H9 (cell line): ENCODE measurements around the gene CLSTN3. TPM values are rescaled to one million over a fixed set of nuclear protein-coding genes. Genes with fewer than 3 reads are reported as not detected.

Experiments used
- DNase-seq: peaks from one replicate; pipeline ENCODE4 v3.0.0-alpha.2; 2017
- H2AFZ ChIP-seq: one replicate; pipeline ENCODE4 v1.6.1; 2013; ENCODE audit warnings: mild to moderate bottlenecking, low read length, control low read depth, moderate library complexity
- H2AK5ac ChIP-seq: 2 replicates; pipeline ENCODE4 v1.6.1; 2013; ENCODE audit warnings: low read length, control low read depth, mixed read lengths; ENCODE audit not compliant: insufficient read length
- H2BK120ac ChIP-seq: one replicate; pipeline ENCODE4 v1.6.1; 2013; ENCODE audit warnings: low read depth, mild to moderate bottlenecking, low read length, control low read depth, inconsistent platforms; ENCODE audit not compliant: poor library complexity, severe bottlenecking
- H2BK12ac ChIP-seq: 2 replicates; pipeline ENCODE4 v1.6.1; 2013; ENCODE audit warnings: low read length, control low read depth, mixed read lengths, low read depth; ENCODE audit not compliant: insufficient read length
- H2BK15ac ChIP-seq: 2 replicates; pipeline ENCODE4 v1.6.1; 2013; ENCODE audit warnings: low read depth, low read length, control low read depth
- H2BK20ac ChIP-seq: one replicate; pipeline ENCODE4 v1.6.1; 2013; ENCODE audit warnings: low read depth, mild to moderate bottlenecking, low read length, control low read depth, inconsistent platforms; ENCODE audit not compliant: poor library complexity, severe bottlenecking
- H2BK5ac ChIP-seq: 2 replicates; pipeline ENCODE4 v1.6.1; 2013; ENCODE audit warnings: low read length, control low read depth, mixed read lengths; ENCODE audit not compliant: insufficient read length
- H3K14ac ChIP-seq: 2 replicates; pipeline ENCODE4 v1.6.1; 2013; ENCODE audit warnings: low read length, control low read depth; ENCODE audit not compliant: insufficient read depth
- H3K18ac ChIP-seq: 2 replicates; pipeline ENCODE4 v1.6.1; 2013; ENCODE audit warnings: low read depth, mild to moderate bottlenecking, mixed read lengths, low read length, control low read depth; ENCODE audit not compliant: insufficient read length
- H3K23ac ChIP-seq: 2 replicates; pipeline ENCODE4 v1.6.1; 2013; ENCODE audit warnings: low read length, control low read depth, mixed read lengths, low read depth; ENCODE audit not compliant: insufficient read length
- H3K23me2 ChIP-seq: 2 replicates; pipeline ENCODE4 v1.6.1; 2013; ENCODE audit warnings: low read depth, mild to moderate bottlenecking, mixed read lengths, low read length, control low read depth; ENCODE audit not compliant: insufficient read length, poor library complexity, severe bottlenecking
- H3K27ac ChIP-seq: 2 replicates; pipeline ENCODE4 v1.5.1; 2013; ENCODE audit warnings: low read length, control low read depth, mixed read lengths, low read depth; ENCODE audit not compliant: insufficient read length
- H3K27me3 ChIP-seq: 2 replicates; pipeline ENCODE4 v1.6.1; 2013; ENCODE audit warnings: low read length, control low read depth, inconsistent platforms; ENCODE audit not compliant: insufficient read depth
- H3K4ac ChIP-seq: 2 replicates; pipeline ENCODE4 v1.6.1; 2013; ENCODE audit warnings: low read depth, mild to moderate bottlenecking, control low read depth, inconsistent platforms, low read length, moderate library complexity
- H3K4me1 ChIP-seq: 2 replicates; pipeline ENCODE4 v1.6.1; 2013; ENCODE audit warnings: low read length, control low read depth, inconsistent platforms; ENCODE audit not compliant: insufficient read depth
- H3K4me2 ChIP-seq: 2 replicates; pipeline ENCODE4 v1.6.1; 2013; ENCODE audit warnings: low read length, control low read depth, mixed read lengths; ENCODE audit not compliant: insufficient read length, insufficient read depth
- H3K56ac ChIP-seq: 2 replicates; pipeline ENCODE4 v1.6.1; 2013; ENCODE audit warnings: low read depth, mild to moderate bottlenecking, mixed read lengths, low read length, control low read depth; ENCODE audit not compliant: insufficient read length
- H3K79me1 ChIP-seq: 2 replicates; pipeline ENCODE4 v1.6.1; 2013; ENCODE audit warnings: low read depth, mild to moderate bottlenecking, moderate library complexity, low read length, control low read depth, inconsistent platforms; ENCODE audit not compliant: insufficient read depth, poor library complexity, severe bottlenecking
- H3K79me2 ChIP-seq: 2 replicates; pipeline ENCODE4 v1.6.1; 2013; ENCODE audit warnings: low read length, control low read depth, inconsistent platforms; ENCODE audit not compliant: insufficient read depth
- H3K9ac ChIP-seq: 2 replicates; pipeline ENCODE4 v1.6.1; 2013; ENCODE audit warnings: low read length, control low read depth, mixed read lengths; ENCODE audit not compliant: insufficient read length; ENCODE audit errors: extremely low read depth
- H3K9me3 ChIP-seq: one replicate; pipeline ENCODE4 v1.6.1; 2013; ENCODE audit warnings: low read depth, low read length, inconsistent platforms; ENCODE audit not compliant: control insufficient read depth
- H3T11ph ChIP-seq: one replicate; pipeline ENCODE4 v1.6.1; 2013; ENCODE audit warnings: mild to moderate bottlenecking, low read length, control low read depth, inconsistent platforms
- H4K20me1 ChIP-seq: one replicate; pipeline ENCODE4 v1.6.1; 2013; ENCODE audit not compliant: control insufficient read depth, insufficient read length, insufficient read depth
- H4K5ac ChIP-seq: 2 replicates; pipeline ENCODE4 v1.6.1; 2013; ENCODE audit warnings: low read depth, mild to moderate bottlenecking, mixed read lengths, low read length, control low read depth; ENCODE audit not compliant: insufficient read length
- H4K8ac ChIP-seq: replicated peaks from 2 replicates; pipeline ENCODE4 v1.6.1; 2013; ENCODE audit warnings: low read length, control low read depth, mixed read lengths, low read depth; ENCODE audit not compliant: insufficient read length
- H4K91ac ChIP-seq: 2 replicates; pipeline ENCODE4 v1.6.1; 2013; ENCODE audit warnings: low read depth, mild to moderate bottlenecking, moderate library complexity, mixed read lengths, low read length, control low read depth; ENCODE audit not compliant: insufficient read length
- H3K27ac Mint-ChIP-seq, 3 experiments: 2 replicates in 2 of 3; 3 replicates in 1 of 3; pipeline ENCODE4 v1.8.0; 2020 to 2021; ENCODE audit warnings: mixed read lengths in 3 of 3, mild to moderate bottlenecking in 1 of 3, moderate library complexity in 1 of 3
- H3K27me3 Mint-ChIP-seq: 2 replicates; pipeline ENCODE4 v1.8.0; 2021; ENCODE audit warnings: low read depth, mild to moderate bottlenecking, moderate library complexity, mixed read lengths
- H3K36me3 Mint-ChIP-seq, 3 experiments: 2 replicates in 2 of 3; 3 replicates in 1 of 3; pipeline ENCODE4 v1.8.0; 2020 to 2021; ENCODE audit warnings: low read depth in 3 of 3, mixed read lengths in 3 of 3; ENCODE audit not compliant: insufficient read depth in 1 of 3
- H3K4me1 Mint-ChIP-seq, 2 experiments: 2 replicates each; pipeline ENCODE4 v1.8.0; 2020; ENCODE audit warnings: mixed read lengths in 2 of 2
- H3K4me3 Mint-ChIP-seq, 2 experiments: 2 replicates in 1 of 2; 3 replicates in 1 of 2; pipeline ENCODE4 v1.8.0; 2020 to 2021; ENCODE audit warnings: mild to moderate bottlenecking in 2 of 2, mixed read lengths in 2 of 2, moderate library complexity in 1 of 2
- H3K9me3 Mint-ChIP-seq, 2 experiments: 2 replicates in 1 of 2; 3 replicates in 1 of 2; pipeline ENCODE4 v1.8.0; 2020; ENCODE audit warnings: mild to moderate bottlenecking in 2 of 2, mixed read lengths in 2 of 2, moderate library complexity in 1 of 2
- CTCF ChIP-seq: fragments of 200-600 bp; sonication (generic); conservative IDR thresholded peaks from 3 replicates; pipeline ENCODE4 v1.8.0; 2021; ENCODE audit warnings: antibody characterized with exemption, mild to moderate bottlenecking
- WGBS: extraction: QIAGEN DNeasy Blood & Tissue Kit; methylation state at CpG from one replicate; pipeline ENCODE4 v1.1.7; 2013; ENCODE audit warnings: missing lambda C conversion rate, low lambda C conversion rate, mixed read lengths; ENCODE audit not compliant: insufficient read length; ENCODE audit errors: extremely low coverage; 5-methylcytosine and 5-hydroxymethylcytosine counted together
- total RNA-seq: library from RNA; stranded (reverse); gene quantifications from 2 replicates; pipeline ENCODE4 v1.2.1, GENCODE V29; 2021

The CLSTN3 gene
- total RNA-seq, 1 experiment from 2014 or later: 26.2 TPM

DNA sequence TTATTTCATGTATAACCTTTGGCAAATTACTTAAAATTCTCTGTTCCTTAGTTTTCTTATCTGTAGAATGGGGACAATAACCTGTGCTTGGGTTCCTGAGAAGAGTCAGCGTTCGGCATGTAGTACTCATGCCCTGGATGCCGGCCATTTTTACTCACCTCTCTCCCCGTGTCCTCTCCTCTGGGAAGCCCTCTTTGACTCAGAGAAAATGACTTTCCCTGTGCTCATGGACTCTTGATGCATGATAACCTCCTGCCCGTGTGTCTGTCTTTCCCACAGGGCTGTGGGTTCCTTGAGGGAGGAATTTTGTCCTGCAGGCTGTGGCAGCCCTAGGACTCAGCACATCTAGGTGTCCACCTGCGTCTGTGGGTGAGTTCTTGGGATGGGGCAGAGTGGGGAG lies 15.3 kb upstream of the CLSTN3 start:
- H3K9me3 Mint-ChIP-seq: no peaks in the 10 kb centered on the region
- Histone ChIP-seq H2BK5ac (no peak overlapping the region), H3K18ac (no peak overlapping the region), H2AFZ (no peak overlapping the region), H3K9ac (no peak overlapping the region), H4K8ac (no peak overlapping the region), H4K5ac (no peak overlapping the region), H3K4me2 (no peak overlapping the region), H3K4me1 (no peaks in the 10 kb centered on the region), H3K79me2 (no peaks in the 10 kb centered on the region), H3K27ac (no peak overlapping the region), H3T11ph (no peak overlapping the region), H2BK15ac (no peak overlapping the region), H3K14ac (no peak overlapping the region), H4K91ac (no peak overlapping the region), H3K23ac (no peak overlapping the region), H4K20me1 (no peaks in the 10 kb centered on the region), H2BK12ac (no peak overlapping the region), H2AK5ac (no peak overlapping the region), H3K27me3 (no peaks in the 10 kb centered on the region), H3K79me1 (no peaks in the 10 kb centered on the region), H3K9me3 (no peaks in the 10 kb centered on the region), H3K4ac (no peak overlapping the region), H2BK20ac (no peak overlapping the region), H3K23me2 (no peaks in the 10 kb centered on the region), H3K56ac (no peak overlapping the region), H2BK120ac (no peak overlapping the region)
- no CpG with 5 or more reads among the region's 6 CpGs for WGBS
- no peaks in the 10 kb centered on the region for H3K36me3 Mint-ChIP-seq
- no peak for TF ChIP-seq CTCF
- H3K4me1 Mint-ChIP-seq: peaks cover 0 to 5% of the 10 kb centered on the region in 2 experiments; a peak in 2 of 4 replicates
- H3K27ac Mint-ChIP-seq: no peak overlapping the region
- DNase-seq: no peak
- H3K4me3 Mint-ChIP-seq: no peak overlapping the region
- H3K27me3 Mint-ChIP-seq: peaks cover 8% of the 10 kb centered on the region
